PC-9 (cell line): ENCODE data around the gene RAPGEF1.

Source experiments
- CTCF ChIP-seq: fragments of 200-600 bp; sonication (generic); conservative IDR thresholded peaks from 2 replicates; pipeline ENCODE4 v1.6.1; 2017; ENCODE audit warnings: mixed run types, antibody characterized with exemption, mild to moderate bottlenecking, moderate library complexity
- EZH2 ChIP-seq: fragments of 200-600 bp; sonication (generic); IDR thresholded peaks from 2 replicates; pipeline ENCODE4 v1.8.0; 2017; ENCODE audit warnings: antibody characterized with exemption, low read depth

GRCh38 chr9:131543141-131543540 is 196.7 kb downstream of the RAPGEF1 start:
- TF ChIP-seq EZH2 (no peak), CTCF (no peak)
